ELF-1 (cell line): ENCODE data around the gene NDUFS8.

ENCODE experiments used
- DNase-seq: peaks from one replicate; pipeline ENCODE4 v3.0.0-alpha.2; 2016; ENCODE audit warnings: low read depth, low spot score

NDUFS8 gene

DNA sequence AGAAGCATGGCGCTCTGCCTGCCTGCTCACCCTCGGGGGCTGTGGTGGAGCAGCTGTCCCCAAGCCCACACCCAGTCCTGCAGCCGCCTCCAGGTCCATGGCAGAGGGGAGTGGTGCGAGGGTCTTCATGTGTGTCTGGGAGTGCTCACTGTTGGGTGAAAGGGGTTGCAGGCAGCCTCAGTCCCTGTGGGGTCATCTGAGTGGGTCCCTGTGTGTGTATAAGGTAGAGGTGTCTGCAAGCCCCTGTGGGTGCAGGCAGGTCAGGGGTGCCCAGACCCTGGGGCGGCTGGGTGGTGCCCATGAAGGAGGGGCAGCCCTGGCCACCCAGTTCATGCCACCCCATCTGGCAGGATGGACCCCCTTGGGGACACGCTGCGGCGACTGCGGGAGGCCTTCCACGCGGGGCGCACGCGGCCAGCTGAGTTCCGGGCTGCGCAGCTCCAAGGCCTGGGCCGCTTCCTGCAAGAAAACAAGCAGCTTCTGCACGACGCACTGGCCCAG is 15.5 kb upstream of the NDUFS8 start:
- no peak for DNase-seq

DNA sequence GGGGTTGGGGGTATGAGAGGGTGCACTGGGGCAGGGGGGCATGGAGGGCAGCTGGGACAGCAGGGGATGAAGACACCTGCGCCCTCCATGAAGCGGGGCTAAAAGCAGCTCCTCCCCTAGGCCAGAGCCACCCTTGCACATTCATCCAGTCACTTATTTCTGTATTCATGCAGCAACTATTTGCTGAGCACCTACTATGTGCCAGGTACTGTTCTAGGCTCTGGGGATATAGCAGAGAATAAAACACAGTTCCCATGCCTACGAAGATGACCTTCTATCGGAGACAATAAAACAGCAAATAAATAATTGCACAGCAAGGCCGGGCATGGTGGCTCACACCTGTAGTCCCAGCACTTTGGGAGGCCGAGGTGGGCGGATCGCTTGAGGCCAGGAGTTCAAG is 15.0 kb upstream of the NDUFS8 start:
- DNase-seq, result no peak

DNA sequence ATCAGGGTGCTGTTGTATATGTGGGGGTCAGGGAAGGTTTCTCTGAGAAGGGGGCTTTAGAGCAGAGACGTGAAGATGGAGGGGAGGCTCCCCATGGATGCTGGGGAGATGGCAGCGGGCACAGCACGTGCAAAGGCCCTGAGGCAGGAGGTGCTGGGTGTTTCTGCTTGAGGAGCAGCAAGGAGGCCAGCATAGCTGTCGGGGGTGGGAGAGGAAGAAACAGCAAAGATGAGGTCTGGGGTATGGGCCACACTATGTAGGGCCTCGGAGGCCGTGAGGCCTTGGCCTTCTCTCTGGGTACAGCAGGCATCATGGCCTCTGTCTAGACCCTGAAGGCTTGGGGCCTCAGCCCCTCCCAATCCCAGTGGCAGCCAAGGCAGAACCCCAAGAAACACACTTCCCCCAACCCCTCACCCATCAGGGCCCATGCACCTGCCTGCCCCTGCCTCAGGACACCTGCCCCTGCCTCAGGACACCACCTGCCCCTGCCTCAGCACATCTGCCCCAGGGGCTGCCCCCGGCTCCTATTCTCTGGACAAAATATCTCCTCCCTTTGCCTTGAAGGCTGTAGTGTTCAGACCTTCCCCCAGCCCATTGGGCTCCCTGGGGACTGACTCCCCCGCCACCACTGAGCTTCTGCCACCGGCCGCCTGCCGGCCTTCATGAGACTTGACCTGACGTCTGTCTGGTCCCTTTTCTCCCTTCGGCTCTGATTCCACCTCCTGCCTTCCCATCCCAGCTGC is 14.1 kb upstream of the NDUFS8 start:
- no peak for DNase-seq

DNA sequence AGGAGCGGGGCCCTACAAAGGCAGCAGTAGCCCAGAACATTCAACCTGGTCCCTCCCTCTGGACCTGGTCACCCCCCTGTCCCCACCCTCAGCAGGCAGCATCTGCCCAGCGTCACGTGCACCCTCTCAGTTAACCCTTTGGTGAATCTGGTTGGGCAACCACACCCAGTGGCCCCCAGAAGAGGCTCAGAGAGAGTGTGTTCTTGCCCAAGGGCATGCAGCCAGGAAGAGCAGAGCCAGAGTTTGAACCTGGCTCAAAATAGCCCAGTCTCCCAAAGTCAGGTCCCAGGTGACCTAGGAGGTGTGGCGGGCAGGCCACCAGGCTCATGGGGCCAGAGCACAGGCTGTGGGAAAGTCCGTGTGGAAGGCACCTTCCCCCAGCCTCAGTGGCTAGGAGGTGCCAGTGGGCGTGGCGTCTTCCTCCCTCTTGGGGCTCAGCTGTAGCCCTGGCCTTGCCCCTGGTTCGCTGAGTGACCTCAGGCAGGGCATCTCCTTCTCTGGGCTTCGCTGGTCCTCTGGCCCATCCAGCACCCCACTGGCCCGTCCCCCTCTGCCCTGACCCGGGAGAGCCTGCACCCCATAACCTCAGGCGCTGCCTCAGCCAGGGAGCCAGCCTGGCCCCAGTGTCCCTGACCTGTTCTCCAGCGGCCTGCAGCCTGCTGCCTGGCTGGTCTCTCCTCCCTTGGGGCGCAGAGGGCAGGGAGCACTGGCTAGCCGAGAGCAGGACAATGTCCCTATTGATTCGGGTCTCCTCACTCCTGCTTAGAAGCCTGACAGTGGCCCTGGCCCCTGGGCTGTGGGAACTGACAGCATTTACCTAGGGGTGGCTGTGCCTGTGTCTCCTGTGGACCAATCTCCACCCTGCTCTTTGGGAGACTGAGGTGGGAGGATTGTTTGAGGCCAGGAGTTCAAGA is 13.3 kb upstream of the NDUFS8 start:
- peak; percentile 34 for DNase-seq

DNA sequence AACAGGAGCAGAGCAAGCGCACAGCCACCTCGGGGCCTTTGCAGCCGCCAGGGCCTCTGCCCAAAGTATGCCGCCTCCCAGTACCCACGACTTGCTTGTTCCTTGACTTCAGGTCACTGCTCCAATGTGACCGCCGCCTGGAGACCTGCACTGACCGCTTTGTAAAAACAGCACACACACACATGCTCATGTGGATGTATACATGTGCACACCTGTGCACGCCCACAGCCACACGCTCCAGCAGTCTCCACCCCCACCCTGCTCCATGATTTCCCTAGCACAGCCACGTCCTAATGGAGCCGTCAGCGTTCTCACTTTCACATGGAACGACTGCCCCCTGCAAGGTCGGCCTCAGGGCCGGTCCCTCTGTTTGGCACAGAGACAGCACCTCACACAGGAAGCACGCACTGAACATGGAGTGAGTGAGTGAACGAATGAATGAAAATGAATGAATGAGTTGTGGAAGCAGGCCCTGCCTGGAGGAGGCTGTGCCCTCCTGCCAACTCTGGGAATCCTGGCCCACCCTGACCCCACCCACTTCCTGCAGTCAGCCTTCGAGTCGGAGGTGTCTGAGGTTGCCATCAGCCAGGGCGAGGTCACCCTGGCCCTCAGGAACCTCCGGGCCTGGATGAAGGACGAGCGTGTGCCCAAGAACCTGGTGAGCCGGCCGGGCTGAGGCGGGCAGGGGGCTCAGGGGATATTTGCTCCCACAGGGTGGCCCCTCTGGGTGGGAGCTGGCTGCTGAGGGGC is 12.3 kb upstream of the NDUFS8 start:
- DNase-seq, result no peak

DNA sequence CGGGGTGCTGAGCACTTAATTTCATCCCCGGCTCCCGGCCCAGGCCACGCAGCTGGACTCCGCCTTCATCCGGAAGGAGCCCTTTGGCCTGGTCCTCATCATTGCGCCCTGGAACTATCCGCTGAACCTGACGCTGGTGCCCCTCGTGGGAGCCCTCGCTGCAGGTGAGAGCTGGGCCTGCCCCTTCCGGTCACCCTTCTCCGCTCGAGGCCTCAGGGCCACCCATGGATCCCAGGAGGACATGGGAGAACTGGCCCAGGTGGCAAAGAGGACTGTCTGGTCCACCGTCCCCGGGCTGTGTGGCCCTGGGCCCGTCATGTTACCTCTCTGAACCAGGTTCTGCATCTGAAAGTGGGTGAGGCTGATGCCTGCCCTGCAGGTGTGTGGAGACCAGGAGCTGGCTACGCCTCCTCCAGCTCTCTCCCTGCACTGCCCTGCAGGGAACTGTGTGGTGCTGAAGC is 11.7 kb upstream of the NDUFS8 start:
- DNase-seq, result no peak

DNA sequence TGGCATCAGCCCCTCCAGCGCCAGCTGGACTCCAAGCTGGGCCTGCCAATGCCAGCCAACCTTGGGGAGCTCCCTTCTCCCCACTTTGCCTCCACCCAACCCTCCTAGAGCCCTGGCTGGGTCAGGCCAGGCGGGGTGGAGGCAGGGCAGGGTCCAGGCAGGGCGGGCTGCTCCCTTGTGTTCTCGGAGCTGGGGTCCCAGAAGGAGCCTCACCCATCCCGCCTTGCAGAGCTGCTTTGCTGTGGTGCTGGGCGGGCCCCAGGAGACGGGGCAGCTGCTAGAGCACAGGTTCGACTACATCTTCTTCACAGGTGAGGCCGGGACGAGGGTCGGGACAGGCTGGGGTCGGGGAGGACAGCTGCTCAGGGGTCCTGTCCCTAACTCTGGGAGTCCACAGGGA is 11.0 kb upstream of the NDUFS8 start:
- no peak for DNase-seq

DNA sequence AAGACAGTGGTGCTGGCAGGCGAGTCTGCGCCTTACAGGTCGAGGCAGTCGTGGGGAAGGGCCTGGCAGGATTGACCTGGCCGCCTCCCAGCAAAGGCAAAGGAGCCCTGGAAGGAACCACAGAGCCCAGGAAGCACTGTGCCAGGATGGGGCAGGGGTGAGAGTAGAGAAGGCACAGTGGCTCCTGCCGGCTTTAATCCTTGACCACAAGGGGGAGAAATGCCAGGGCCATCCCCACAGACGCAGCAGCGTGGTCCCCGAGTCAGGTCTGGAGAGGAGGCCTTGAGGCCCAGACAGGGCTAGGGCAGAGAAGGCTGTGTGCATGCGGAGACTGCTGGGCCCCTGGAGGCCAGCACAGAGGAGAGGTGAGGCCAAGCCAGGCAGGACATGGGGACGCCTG is 9.9 kb upstream of the NDUFS8 start:
- no peak for DNase-seq

DNA sequence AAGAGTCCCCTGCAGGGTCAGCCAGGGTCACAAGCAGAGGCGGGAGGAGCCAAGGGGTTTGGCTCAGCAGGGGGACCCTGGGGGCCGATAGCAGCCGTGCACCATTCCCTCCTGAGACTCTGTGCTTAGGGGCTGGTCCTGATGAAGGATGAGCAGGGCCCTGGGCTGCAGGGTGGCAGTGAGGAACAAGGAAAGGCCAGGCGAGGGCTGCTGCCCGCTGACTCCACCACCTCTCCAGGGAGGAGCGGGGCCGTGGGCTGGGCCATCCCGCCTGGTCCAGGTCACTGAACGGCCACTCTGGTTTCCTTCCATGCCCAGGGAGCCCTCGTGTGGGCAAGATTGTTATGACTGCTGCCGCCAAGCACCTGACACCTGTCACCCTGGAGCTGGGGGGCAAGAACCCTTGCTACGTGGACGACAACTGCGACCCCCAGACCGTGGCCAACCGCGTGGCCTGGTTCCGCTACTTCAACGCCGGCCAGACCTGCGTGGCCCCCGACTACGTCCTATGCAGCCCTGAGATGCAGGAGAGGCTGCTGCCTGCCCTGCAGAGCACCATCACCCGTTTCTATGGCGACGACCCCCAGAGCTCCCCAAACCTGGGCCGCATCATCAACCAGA is 9.2 kb upstream of the NDUFS8 start:
- DNase-seq, result peak; percentile 58

DNA sequence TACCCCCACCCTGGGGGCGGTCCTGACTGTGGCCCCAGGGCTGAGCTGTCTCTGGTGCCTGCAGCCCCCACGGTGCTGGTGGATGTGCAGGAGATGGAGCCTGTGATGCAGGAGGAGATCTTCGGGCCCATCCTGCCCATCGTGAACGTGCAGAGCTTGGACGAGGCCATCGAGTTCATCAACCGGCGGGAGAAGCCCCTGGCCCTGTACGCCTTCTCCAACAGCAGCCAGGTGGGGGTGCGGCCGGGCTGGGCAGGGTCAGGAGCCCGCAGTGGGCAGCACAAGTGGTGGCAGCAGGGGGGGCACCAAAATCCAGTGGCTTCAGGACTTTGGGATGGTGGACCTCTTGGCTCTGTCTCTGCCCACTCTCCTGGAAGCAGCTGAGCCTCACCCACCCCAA is 8.0 kb upstream of the NDUFS8 start:
- no peak for DNase-seq

DNA sequence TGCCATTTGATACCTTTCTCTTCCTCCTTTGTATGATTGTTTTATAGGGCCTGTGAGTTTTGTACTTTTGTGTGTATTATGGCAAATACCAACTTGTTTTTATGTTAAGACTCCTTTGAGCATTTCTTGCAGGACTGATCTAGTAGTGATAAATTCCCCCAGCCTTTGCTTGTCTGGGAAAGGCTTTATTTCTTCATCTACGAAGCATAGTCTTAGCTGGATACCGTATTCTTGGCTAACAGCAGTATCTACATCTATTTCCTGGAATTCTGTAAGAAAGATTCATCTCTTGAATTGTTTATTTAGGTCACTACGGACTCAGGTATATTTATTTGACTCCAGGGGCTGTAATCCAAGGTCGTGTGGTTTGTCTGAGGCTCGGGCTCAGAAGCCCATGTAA is 6.0 kb upstream of the NDUFS8 start:
- DNase-seq, result no peak

DNA sequence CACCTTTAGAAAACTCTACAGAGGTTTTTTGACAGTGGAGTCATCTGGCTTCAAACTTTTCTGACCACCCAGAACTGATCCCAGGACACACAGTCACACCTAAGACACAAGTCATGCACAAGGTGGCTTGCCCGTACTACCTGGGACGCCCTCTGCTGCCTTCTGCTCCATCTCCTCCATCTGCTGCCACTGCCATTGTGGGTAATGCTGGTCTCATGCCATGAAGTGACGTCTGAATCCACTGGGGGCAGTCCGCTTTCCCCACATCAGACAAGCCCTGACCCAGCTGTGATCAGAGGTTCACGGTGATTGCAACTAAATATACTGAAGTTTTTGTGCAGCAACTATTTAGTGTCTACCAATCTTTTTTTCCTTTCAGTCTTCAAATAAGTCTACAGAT is 5.4 kb upstream of the NDUFS8 start:
- no peak for DNase-seq

DNA sequence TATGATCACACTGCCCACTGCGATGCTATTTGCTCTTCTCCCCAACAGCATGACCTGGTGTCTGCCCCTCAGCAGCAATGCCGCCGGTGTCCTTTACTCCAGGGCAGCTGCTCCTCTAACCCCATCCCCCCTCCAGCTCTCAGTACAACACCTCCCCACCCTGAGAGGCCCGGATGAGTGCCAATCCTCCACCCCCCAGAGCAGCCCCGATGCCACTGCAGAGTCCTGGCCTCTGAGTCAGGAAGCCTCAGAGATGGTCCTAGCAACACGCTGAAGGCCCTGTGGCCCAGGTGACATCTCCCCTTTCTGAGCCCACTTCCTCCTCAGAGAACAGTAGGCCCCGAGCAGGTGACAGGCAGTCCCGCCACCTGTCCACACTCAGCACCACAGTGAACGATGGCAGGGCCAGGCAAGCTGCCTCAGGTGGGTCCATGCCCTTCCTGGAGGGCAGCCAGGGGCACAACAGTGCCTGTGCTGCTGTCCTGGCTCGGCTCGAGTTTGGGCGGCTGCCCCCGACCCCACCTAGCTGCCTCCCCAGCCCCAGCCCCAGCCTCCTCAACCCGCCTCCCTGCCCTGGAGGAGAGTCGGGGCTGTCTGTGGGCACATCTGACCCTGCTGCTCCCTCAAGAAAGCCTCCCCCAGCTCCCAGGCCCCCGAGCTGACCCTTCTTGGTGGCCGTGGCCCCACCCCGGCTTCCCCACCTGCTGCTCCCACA is 3.9 kb upstream of the NDUFS8 start:
- DNase-seq, result no peak

DNA sequence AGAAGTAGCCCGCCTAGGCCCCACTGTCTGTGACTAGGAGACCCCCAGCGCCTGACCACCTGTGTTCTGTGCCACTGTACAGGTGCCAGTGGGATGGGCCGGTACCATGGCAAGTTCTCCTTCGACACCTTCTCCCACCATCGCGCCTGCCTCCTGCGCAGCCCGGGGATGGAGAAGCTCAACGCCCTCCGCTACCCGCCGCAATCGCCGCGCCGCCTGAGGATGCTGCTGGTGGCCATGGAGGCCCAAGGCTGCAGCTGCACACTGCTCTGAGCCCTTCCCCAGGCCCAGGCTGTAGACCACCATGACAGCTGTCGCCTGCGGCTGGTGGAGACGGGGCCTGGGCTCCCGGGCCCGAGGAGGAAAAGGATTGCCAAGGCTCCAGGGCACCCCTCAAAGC is 2.8 kb upstream of the NDUFS8 start:
- DNase-seq, result no peak

DNA sequence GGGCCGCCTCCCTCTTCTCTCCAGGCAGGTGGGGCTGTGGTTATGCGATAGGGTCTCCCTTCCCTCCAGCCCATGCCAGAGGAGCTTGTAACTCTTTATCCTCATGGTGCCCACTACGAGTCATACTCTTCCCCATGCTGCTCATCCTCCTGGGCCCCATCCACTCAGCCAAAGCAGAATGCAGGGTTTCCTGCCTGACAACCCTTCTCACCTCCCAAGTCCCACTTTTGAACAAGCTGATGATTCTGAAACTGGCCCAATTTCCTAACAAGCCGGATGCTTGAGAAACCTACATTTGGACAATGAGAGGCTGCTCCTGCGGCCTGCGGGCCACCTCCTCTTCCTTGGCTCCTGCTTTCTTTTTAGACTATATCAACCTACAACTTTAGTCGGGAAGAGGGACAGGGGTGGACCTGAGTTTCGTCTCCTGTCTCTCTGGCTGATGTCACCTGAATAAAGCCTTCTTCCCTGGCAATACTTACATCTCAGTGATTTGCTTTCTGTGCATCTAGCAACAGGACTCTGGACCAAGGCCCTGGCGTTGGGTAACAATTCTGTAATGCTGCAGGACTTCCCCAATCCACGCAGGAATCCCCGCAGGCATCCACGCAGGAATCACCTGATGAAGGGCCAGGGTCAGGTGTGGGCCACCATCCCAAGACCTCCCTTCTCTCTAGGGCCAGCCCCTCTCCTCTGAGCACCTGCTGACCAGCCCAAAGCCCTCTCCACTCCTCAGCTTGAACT is 1.5 kb upstream of the NDUFS8 start:
- no peak for DNase-seq

DNA sequence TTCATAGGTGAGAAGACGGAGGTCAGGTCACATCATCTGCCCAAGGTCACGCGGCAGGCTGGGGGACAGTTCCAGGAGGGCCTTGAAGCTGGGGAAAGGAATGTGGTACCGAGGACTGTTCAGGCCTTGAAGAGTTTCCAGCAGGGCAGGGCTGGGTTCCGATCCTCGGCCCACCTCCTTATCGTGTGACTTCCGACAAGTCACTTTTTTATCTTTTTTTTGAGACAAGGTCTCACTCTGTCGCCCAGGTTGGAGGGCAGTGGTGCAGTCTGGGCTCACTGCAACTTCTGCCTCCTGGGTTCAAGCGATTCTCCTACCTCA is 623 bp downstream of the NDUFS8 start:
- DNase-seq, result no peak

DNA sequence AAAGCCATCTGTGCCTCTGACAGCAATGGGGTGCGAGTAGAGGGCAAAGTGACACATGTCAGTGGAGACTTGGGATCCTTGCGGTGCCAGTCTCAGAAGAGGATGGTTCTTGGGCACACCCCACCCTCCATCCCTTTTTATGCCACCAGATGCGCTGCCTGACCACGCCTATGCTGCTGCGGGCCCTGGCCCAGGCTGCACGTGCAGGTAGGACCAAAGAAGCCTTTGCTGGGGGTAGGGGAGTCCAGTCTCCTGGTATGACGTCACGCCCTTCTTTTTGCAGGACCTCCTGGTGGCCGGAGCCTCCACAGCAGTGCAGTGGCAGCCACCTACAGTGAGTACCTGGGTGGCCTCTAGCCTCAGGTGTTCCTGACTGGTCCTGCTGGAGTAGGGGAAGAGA is 1.5 kb downstream of the NDUFS8 start:
- no peak for DNase-seq

DNA sequence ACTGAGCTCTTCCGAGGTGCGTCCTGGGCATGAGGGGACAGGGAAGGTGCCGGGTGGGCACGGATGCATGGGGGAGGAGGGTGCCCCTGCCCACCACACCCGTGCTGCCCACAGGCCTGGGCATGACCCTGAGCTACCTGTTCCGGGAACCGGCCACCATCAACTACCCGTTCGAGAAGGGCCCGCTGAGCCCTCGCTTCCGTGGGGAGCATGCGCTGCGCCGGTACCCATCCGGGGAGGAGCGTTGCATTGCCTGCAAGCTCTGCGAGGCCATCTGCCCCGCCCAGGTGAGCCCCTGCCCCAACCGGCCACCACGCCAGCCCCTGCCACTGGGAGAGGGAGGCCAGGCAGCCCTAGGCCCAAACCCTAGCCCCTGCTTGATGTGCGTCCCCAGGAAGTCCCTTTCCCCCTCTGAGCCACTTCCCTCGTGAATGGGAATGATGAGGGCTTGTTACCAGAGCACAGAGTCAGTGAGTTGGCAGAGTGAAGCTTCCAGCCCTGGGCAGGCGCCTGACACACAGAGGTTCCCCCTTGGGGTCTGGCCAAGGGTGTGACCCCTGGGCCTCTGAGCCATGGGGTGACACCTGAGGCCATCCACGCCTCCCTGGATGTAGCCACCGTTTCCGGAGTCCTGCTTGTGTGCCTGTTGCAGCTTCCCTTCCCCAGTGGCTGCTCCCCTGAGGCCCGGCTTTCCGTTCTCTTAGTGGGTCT is 2.7 kb downstream of the NDUFS8 start:
- no peak for DNase-seq

DNA sequence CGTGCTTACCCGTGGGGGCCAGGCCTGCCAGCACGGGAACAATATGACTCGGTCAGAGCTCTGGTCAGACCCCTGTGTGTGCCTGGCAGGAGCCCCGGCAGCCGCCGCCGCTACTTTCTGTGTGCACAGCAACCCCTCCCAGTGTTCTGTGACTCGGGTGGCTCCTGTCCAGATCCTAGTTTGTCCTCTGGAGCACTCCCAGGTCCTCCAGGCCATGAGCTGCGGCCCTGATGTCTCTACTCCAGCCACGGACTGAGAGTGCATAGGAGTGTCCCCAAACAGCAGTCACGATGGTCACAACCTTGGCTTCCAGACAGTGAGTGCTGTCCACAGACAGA is 3.2 kb downstream of the NDUFS8 start:
- DNase-seq, result no peak
